Peyer's patch (tissue), 4 donors: ENCODE data around the gene AGAP1.

Experiments
- POLR2A ChIP-seq, 2 donors: fragments of 450-650 bp; IDR thresholded peaks; one replicate each; pipeline ENCODE4 v1.5.1; 2017; ENCODE audit warnings: antibody characterized with exemption in 2 of 2, mild to moderate bottlenecking in 2 of 2, moderate library complexity in 2 of 2
- TF ChIP-seq, protein P1 (sequence below), 6 experiments: fragments of 450-650 bp in 4 of 6; fragments of 200-600 bp in 2 of 6; sonication (generic) in 1 of 6; IDR thresholded peaks; one replicate each; pipeline ENCODE4 v1.5.1; 2017 to 2019; ENCODE audit warnings: antibody characterized with exemption in 6 of 6, mild to moderate bottlenecking in 3 of 6, moderate library complexity in 1 of 6

DNA sequence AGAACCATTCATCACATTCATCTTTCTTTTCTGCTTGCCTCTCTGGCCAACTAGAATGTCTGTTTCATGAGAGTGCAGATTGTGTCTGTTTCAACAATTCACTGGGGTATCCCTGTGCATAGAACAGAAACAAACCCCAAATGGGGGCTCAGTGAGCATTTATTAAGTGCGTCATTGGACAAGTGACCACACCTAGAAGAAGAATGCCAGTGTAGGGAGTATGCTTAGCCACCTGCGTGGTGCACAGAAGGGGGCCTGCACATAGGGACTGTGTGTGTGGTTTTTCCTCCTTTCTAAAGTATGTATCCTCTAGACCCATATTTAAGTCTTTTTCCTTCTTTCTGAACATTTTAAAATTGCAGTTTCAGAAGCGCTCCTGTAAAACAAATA is 255.9 kb downstream of the AGAP1 start:
- no peak for TF ChIP-seq POLR2A (IDR thresholded peaks at IDR 0.05)
- TF ChIP-seq, protein P1, sequence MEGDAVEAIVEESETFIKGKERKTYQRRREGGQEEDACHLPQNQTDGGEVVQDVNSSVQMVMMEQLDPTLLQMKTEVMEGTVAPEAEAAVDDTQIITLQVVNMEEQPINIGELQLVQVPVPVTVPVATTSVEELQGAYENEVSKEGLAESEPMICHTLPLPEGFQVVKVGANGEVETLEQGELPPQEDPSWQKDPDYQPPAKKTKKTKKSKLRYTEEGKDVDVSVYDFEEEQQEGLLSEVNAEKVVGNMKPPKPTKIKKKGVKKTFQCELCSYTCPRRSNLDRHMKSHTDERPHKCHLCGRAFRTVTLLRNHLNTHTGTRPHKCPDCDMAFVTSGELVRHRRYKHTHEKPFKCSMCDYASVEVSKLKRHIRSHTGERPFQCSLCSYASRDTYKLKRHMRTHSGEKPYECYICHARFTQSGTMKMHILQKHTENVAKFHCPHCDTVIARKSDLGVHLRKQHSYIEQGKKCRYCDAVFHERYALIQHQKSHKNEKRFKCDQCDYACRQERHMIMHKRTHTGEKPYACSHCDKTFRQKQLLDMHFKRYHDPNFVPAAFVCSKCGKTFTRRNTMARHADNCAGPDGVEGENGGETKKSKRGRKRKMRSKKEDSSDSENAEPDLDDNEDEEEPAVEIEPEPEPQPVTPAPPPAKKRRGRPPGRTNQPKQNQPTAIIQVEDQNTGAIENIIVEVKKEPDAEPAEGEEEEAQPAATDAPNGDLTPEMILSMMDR (IDR thresholded peaks at IDR 0.05) = no peak
